Calu3 (cell line): ENCODE data around the gene NTRK2. TPM values are rescaled to one million over a fixed set of nuclear protein-coding genes. Genes with fewer than 3 reads are reported as not detected.

Experiments used
- BruUV-seq: library from RNA; stranded (reverse); fragments of 400-500 nt; replicated peaks from 2 replicates; lab custom pipeline; 2021; lab: Mats Ljungman, UMichigan
- CTCF ChIA-PET: fragments of 300-600 bp; sonication (Branson Sonifier 250); formaldehyde crosslinking; loops from one replicate; lab custom pipeline; 2022; ENCODE audit warnings: antibody characterized with exemption; lab: Charles Lee
- DNase-seq: peaks from one replicate; pipeline ENCODE4 v3.0.0; 2022
- H3K27ac Mint-ChIP-seq: one replicate; pipeline ENCODE4 v1.8.0; 2022; ENCODE audit warnings: mixed read lengths; ENCODE audit not compliant: unreplicated experiment
- H3K27me3 Mint-ChIP-seq: one replicate; pipeline ENCODE4 v1.8.0; 2022; ENCODE audit warnings: mixed read lengths; ENCODE audit not compliant: unreplicated experiment
- H3K36me3 Mint-ChIP-seq: one replicate; pipeline ENCODE4 v1.8.0; 2022; ENCODE audit warnings: mild to moderate bottlenecking, moderate library complexity, mixed read lengths; ENCODE audit not compliant: insufficient read depth, unreplicated experiment
- H3K4me1 Mint-ChIP-seq: one replicate; pipeline ENCODE4 v1.8.0; 2022; ENCODE audit warnings: mild to moderate bottlenecking, low read depth, mixed read lengths; ENCODE audit not compliant: unreplicated experiment
- H3K4me3 Mint-ChIP-seq: one replicate; pipeline ENCODE4 v1.8.0; 2022; ENCODE audit warnings: mild to moderate bottlenecking, low read depth, moderate library complexity, mixed read lengths; ENCODE audit not compliant: unreplicated experiment
- H3K9me3 Mint-ChIP-seq: one replicate; pipeline ENCODE4 v1.8.0; 2022; ENCODE audit warnings: low read depth, mixed read lengths; ENCODE audit not compliant: unreplicated experiment
- CTCF ChIP-seq: fragments of 200-600 bp; IDR thresholded peaks from one replicate; pipeline ENCODE4 v1.8.0; 2022; ENCODE audit warnings: antibody characterized with exemption; ENCODE audit not compliant: unreplicated experiment
- intact Hi-C: fragments of 100-400 bp; cut with micrococcal nuclease; formaldehyde crosslinking; loops from one replicate; pipeline ENCODE4 v1.10.0; 2022; ENCODE audit not compliant: unreplicated experiment
- total RNA-seq: library from RNA; stranded (reverse); gene quantifications from 2 replicates; pipeline ENCODE4 v1.2.3, GENCODE V29; 2022

NTRK2 gene
- total RNA-seq, 1 experiment from 2014 or later: 2.1 TPM

- no peak for DNase-seq
- Mint-ChIP-seq H3K4me1 (peaks cover 8% of the 10 kb centered on the region), H3K4me3 (no peak overlapping the region), H3K9me3 (no peaks in the 10 kb centered on the region), H3K27me3 (no peaks in the 10 kb centered on the region), H3K27ac (no peak overlapping the region), H3K36me3 (no peaks in the 10 kb centered on the region)
- intact Hi-C loops: no loop called here
- no peak for TF ChIP-seq CTCF
- CTCF ChIA-PET: no interaction called here
- BruUV-seq: no TSS peak
These were observed 150.0 kb downstream of the NTRK2 start for GRCh38 chr9:84819491-84819991.

GRCh38 chr9:84821431-84821830 is 151.9 kb downstream of the NTRK2 start:
- no peak overlapping the region for H3K4me3 Mint-ChIP-seq
- CTCF ChIA-PET: no interaction called here
- intact Hi-C loops: no loop called here
- H3K36me3 Mint-ChIP-seq: no peaks in the 10 kb centered on the region
- no peak for DNase-seq
- peaks cover 8% of the 10 kb centered on the region for H3K4me1 Mint-ChIP-seq
- no peak for TF ChIP-seq CTCF
- H3K27ac Mint-ChIP-seq: no peak overlapping the region
- H3K27me3 Mint-ChIP-seq: no peaks in the 10 kb centered on the region
- no TSS peak for BruUV-seq
- H3K9me3 Mint-ChIP-seq: no peaks in the 10 kb centered on the region

GRCh38 chr9:84822589-84823233 is 153.2 kb downstream of the NTRK2 start:
- Mint-ChIP-seq H3K4me3 (no peak overlapping the region), H3K27me3 (no peaks in the 10 kb centered on the region), H3K4me1 (peaks cover 8% of the 10 kb centered on the region), H3K27ac (no peak overlapping the region), H3K36me3 (no peaks in the 10 kb centered on the region), H3K9me3 (no peaks in the 10 kb centered on the region)
- no TSS peak for BruUV-seq
- no peak for TF ChIP-seq CTCF
- no peak for DNase-seq
- CTCF ChIA-PET: no interaction called here
- intact Hi-C loops: no loop called here

DNA sequence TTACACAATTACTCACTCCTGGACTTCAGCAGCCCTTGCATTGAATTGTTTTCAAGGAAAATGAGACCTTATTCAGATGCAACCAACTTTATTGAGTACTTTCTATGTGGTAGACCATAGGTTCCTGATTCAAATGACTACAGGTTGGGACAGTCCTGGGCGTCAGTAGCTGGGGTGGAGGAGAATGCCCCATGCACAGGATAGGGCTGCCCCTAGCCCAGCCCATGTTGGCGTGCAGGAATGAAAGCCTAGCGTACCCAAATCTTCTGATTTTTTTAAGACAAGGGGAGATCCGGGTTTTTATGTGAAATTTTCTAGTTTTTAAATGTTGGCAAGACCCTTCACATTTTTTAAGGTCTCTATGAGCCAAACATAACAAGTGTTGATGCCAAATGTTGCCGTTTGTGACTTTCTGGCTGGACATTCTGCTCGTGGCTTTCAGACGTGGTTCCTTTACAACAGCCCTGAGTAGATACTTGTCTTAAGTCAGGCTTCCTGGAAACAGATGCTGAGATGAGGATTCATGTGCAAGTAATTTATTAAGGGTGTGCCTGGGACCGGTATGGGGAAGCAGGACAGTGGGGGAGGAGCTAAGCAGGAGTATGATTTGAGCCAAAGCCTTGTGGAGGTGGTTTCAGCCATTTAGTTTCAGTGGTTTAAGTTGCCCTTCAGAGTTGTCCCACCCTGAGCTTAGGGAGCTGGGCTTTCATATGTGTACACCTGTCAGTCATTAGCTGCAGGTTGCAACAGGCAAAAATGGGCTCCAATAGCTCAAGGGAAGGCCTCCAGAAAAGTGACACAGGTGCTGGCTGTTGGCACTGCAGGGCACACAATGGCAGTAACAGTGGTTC is 154.1 kb downstream of the NTRK2 start:
- Mint-ChIP-seq H3K9me3 (no peaks in the 10 kb centered on the region), H3K4me1 (peaks cover 8% of the 10 kb centered on the region), H3K4me3 (no peak overlapping the region), H3K27ac (no peak overlapping the region), H3K36me3 (no peaks in the 10 kb centered on the region), H3K27me3 (no peaks in the 10 kb centered on the region)
- CTCF ChIA-PET: no interaction called here
- intact Hi-C loops: no loop called here
- no peak for TF ChIP-seq CTCF
- BruUV-seq: no TSS peak
- DNase-seq: peak; percentile 3
